CD4-positive, alpha-beta T cell treated with Interleukin-4 for 4 hours (primary cell): Measurements from ENCODE around the gene OR10H4.
"Not testable (repeated sequence)": the region's sequence is repeated elsewhere in the genome, so short reads cannot be mapped to it uniquely, and the experiment has no call there.

Source experiments
- DNase-seq: peaks from one replicate; pipeline ENCODE4 v3.0.0-alpha.2; 2020

OR10H4 gene

GRCh38 chr19:15944401-15944800 lies 4.4 kb upstream of the OR10H4 start:
- no peak for DNase-seq

- no peak for DNase-seq
Observed at GRCh38 chr19:15945301-15945700, 3.5 kb upstream of the OR10H4 start.

- no peak for DNase-seq
Observed at GRCh38 chr19:15954820-15955219, 6.0 kb downstream of the OR10H4 start.

GRCh38 chr19:15962319-15962718 lies 13.5 kb downstream of the OR10H4 start:
- no peak for DNase-seq

GRCh38 chr19:15964231-15964630 lies 15.4 kb downstream of the OR10H4 start:
- no peak for DNase-seq

- no peak for DNase-seq
Observed at GRCh38 chr19:15971224-15971780, 22.5 kb downstream of the OR10H4 start.

GRCh38 chr19:15972043-15972442 lies 23.2 kb downstream of the OR10H4 start:
- DNase-seq = not testable (repeated sequence)

- DNase-seq = no peak
Observed at GRCh38 chr19:15974856-15975255, 26.0 kb downstream of the OR10H4 start.

- no peak for DNase-seq
Observed at GRCh38 chr19:15976836-15977689, 28.3 kb downstream of the OR10H4 start.

GRCh38 chr19:15977690-15978089 lies 28.9 kb downstream of the OR10H4 start:
- DNase-seq = no peak

GRCh38 chr19:15979293-15979692 lies 30.5 kb downstream of the OR10H4 start:
- no peak for DNase-seq

- DNase-seq = not testable (repeated sequence)
Observed at GRCh38 chr19:15985831-15986230, 37.0 kb downstream of the OR10H4 start.

GRCh38 chr19:15986701-15987100 lies 37.9 kb downstream of the OR10H4 start:
- no peak for DNase-seq

GRCh38 chr19:15989889-15990288 lies 41.1 kb downstream of the OR10H4 start:
- no peak for DNase-seq

GRCh38 chr19:15991602-15992001 lies 42.8 kb downstream of the OR10H4 start:
- DNase-seq = no peak

GRCh38 chr19:15992014-15992413 lies 43.2 kb downstream of the OR10H4 start:
- no peak for DNase-seq

- DNase-seq = no peak
Observed at GRCh38 chr19:15995536-15995935, 46.7 kb downstream of the OR10H4 start.

- no peak for DNase-seq
Observed at GRCh38 chr19:15998166-15998565, 49.4 kb downstream of the OR10H4 start.
